D721Med (cell line): ENCODE measurements around the gene DCAKD.

ENCODE experiments used
- DNase-seq: peaks from one replicate; pipeline ENCODE4 v3.0.0; 2011; ENCODE audit warnings: low spot score; ENCODE audit not compliant: insufficient read length
- FAIRE-seq: peaks from 2 replicates; lab custom pipeline; 2011; peaks lifted over from hg19 to GRCh38; lab: Jason Lieb, UNC
- TF ChIP-seq, protein P1 (sequence below): IDR thresholded peaks from 2 replicates; pipeline ENCODE4 v1.5.1; 2012; ENCODE audit warnings: mild to moderate bottlenecking, control low read depth; ENCODE audit not compliant: insufficient read depth; ENCODE audit errors: missing control alignments

Gene DCAKD

DNA sequence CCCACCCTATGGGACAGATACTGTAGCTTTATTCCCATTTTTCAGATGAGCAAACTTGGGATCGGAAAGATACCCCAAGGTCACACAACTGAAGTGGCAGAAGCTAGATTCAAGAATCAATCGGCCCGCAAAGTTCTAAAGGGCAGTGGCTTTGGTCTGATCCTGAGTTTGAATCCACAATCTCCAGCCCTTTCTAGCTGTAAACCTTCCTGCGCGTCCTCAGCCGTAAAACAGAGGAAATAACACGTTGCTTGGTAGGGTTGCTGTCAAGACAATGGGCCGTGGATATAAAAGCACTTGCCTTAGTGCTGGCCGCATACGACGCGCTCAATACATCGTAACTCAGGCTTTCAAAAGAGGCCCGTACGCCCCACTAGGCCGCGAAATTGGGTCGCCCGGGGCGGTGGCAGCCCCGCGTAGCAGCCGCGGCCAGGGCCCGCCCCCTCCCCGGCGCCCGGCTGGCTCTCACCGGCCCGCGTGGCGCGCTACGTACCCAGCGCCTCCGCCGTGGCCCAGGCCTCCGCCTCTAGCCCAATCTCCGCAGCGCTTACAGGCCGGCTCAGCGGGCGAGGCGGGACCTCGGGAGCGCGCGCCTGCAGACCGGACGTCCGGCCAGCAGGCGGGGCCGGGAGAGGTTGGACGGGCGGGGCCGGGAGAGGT lies at the start of gene DCAKD:
Gene DCAKD (minus strand): TSS at position 573 of the 660 bp plus-strand sequence. CDS start 16,747 bp downstream, outside the sequence.
- DNase-seq (no peak), FAIRE-seq (no peak)
- TF ChIP-seq, protein P1, sequence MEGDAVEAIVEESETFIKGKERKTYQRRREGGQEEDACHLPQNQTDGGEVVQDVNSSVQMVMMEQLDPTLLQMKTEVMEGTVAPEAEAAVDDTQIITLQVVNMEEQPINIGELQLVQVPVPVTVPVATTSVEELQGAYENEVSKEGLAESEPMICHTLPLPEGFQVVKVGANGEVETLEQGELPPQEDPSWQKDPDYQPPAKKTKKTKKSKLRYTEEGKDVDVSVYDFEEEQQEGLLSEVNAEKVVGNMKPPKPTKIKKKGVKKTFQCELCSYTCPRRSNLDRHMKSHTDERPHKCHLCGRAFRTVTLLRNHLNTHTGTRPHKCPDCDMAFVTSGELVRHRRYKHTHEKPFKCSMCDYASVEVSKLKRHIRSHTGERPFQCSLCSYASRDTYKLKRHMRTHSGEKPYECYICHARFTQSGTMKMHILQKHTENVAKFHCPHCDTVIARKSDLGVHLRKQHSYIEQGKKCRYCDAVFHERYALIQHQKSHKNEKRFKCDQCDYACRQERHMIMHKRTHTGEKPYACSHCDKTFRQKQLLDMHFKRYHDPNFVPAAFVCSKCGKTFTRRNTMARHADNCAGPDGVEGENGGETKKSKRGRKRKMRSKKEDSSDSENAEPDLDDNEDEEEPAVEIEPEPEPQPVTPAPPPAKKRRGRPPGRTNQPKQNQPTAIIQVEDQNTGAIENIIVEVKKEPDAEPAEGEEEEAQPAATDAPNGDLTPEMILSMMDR = no peak

GRCh38 chr17:45098869-45099616 lies 47.6 kb upstream of the DCAKD start:
- TF ChIP-seq, protein P1 = peak; percentile 98
- FAIRE-seq = no peak
- peak; percentile 98 for DNase-seq

DNA sequence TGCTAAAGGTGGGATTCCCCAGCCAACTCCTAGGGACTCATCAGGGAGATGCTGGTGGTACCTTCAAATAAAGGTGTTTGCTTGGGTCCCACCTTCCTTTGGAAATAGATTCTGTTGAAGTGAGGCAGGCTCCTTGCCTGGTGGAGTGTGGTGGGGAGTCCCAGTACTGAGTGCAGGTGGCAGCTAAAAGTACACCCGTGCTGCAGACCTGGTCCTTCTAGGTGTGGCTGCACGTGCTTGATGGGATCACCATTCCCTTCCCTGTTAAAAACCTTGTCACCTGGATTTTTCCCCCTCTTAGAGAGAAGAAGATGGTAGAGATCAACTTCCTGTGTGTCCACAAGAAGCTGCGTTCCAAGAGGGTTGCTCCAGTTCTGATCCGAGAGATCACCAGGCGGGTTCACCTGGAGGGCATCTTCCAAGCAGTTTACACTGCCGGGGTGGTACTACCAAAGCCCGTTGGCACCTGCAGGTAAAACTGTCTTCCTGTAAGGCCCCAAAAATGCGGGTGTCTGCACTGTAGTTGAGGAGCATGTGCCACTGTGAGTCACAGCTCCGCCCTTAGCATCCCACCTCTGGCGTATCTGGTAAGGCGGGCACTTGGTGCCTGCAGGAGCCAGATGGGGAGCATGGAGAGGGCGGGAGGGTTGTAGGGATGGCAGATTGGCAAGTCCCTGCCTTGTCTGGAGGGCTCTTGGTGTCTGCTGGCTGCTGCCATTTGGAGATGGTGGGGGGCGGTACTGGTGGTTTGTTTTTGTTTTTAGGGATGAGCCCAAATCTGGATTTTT lies 46.8 kb upstream of the DCAKD start:
- no peak for FAIRE-seq
- TF ChIP-seq, protein P1 = no peak
- no peak for DNase-seq

GRCh38 chr17:45096926-45097325 lies 45.5 kb upstream of the DCAKD start:
- DNase-seq (no peak), FAIRE-seq (no peak)
- TF ChIP-seq, protein P1 = no peak

DNA sequence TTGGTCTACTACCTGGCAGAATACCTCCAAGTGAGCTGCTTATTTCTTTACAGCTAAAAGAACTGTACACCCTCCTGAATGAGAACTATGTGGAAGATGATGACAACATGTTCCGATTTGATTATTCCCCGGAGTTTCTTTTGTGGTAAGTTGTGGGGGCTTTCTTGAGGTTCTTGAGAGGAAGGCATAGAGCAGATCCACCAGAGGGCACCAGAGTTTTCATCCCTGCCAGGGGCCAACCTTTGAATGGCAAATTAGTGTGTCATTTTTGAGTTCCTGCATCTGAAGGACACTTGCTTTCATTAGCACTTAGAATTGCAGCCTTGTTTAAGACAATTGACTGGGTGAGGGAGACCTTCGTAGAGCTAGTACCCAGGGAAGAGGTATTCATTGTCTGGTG lies 44.7 kb upstream of the DCAKD start:
- DNase-seq (peak; percentile 25), FAIRE-seq (no peak)
- TF ChIP-seq, protein P1 = peak; percentile 46

DNA sequence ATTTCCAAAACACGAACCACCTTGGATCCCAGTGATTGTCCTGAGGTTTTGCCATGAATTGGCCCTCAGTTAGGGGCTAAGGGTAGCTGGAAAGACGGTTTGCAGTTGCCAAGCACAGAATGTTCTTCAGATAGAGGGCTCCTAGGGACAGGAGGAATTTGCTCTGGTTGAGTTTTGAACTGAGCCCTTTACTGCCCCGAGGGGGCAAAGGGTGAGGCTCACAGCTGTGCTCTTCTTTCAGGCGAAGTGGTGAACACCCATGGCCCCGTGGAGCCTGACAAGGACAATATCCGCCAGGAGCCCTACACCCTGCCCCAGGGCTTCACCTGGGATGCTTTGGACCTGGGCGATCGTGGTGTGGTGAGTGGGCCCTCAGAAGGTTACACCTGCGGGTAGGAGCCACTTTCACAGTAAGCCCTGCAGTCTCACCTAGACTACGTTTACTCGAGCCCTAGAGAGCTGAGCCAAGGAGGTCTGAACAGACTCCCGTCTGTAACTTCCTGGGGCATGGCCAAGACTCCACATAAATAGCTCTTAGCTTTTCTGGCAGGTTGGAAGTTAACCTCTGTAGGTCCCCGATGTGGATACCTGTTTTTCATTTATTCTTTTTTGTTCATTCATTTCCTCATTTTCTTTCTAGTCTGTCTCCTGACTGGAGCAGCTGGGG lies 42.1 kb upstream of the DCAKD start:
- no peak for FAIRE-seq
- TF ChIP-seq, protein P1 = no peak
- no peak for DNase-seq
